ENCODE data around the gene NOX3.
"Not testable (repeated sequence)": the region's sequence is repeated elsewhere in the genome, so short reads cannot be mapped to it uniquely, and the experiment has no call there.

NOX3 gene, protein sequence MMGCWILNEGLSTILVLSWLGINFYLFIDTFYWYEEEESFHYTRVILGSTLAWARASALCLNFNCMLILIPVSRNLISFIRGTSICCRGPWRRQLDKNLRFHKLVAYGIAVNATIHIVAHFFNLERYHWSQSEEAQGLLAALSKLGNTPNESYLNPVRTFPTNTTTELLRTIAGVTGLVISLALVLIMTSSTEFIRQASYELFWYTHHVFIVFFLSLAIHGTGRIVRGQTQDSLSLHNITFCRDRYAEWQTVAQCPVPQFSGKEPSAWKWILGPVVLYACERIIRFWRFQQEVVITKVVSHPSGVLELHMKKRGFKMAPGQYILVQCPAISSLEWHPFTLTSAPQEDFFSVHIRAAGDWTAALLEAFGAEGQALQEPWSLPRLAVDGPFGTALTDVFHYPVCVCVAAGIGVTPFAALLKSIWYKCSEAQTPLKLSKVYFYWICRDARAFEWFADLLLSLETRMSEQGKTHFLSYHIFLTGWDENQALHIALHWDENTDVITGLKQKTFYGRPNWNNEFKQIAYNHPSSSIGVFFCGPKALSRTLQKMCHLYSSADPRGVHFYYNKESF

DNA sequence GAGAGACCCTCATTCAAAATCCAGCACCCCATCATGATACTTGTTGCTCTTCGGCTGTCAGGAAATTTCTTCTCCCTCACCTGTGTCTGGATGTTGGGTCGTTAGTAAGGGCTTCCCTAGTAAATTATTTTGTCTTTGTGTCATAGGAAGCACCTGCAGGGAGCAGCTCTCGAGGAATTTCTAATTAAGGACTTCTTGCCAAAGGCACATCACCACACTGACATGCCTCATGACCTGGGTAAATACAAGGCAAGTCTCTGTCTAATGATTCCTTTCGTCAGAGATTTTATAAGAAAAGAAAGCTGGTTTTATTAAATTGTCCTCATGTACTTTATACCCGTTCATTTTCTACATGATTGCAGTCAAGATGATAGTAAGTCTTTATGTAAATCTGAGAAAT, at the start of gene NOX3:
TSS of gene NOX3 (minus strand) at position 74 of the 400 bp plus-strand sequence. CDS start at position 35, 39 bp downstream.
- no peak for DNase-seq (ENCODE audit: low read depth)

DNA sequence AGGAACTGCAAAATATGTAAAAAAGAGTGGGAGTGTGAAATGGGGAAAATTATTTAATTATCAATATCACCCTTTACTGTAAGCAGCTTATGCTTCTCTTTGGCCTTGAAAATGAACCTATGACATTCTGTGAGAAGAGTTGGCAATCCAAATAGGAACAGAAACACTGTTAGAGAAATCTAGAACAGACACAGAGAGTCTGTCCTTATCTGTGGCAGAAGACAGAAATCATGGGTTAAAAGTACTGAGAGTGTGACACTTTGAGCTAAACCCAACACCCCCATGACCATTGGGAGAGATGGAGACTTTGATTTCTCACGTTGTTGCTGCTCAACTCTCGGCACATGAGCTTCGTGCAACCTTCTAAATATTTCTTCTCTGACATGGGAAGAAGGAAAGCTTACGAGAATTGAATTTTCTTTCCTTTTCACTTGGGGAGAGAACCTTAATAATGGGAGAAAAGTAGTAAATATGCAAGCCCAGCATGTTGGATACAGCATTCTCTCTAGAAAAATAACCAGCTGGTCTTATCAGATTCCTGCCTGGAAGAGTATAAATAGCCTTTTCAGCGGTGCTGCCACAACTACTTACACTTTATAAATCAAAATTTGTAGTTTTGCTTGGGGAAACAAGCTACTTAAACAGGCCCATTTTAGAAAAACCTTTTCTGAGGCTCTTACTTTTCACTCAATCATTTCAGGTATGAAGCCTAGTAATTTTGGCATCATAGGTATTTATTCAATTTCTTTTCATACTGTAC, 49.4 kb upstream of the NOX3 start:
- no peak for DNase-seq (ENCODE audit: low read depth)

DNA sequence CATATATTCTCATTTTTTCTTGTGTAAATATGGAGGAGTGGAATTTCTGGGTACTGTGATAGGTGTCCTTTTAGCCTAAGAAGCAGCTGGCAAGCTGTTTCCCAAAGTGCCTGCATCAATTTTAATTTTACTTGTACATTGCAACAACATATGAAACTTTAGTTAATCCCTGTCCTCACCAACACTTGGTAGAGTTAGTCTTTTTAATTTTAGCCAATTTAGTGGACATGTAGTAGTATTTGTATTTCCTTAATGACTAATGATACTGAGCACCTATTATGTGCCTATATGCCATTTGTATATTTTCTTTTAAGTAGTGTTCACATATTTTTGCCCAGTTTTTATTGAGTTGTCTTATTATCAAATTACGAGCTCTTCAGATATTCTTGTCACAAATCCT, 46.8 kb upstream of the NOX3 start:
- DNase-seq (ENCODE audit: low read depth) = no peak

DNA sequence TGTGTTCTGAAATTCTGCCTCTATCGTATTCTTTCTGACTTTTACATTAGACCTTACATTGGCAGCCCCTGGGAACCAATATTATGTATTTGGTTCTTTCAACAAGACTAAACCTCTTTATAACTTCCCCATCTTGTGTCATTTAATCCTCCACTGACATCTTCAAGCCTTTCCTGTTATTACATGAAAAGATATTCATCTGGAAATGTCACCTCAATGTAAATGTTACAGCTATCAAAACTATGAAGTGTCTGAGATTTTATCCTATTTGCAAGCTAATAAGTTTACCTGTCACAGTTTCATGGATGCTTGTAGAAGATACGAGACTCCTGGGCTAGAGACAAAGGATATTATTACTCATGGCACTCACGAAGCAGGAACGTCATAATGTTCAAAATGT, 43.9 kb upstream of the NOX3 start:
- no peak for DNase-seq (ENCODE audit: low read depth)

DNA sequence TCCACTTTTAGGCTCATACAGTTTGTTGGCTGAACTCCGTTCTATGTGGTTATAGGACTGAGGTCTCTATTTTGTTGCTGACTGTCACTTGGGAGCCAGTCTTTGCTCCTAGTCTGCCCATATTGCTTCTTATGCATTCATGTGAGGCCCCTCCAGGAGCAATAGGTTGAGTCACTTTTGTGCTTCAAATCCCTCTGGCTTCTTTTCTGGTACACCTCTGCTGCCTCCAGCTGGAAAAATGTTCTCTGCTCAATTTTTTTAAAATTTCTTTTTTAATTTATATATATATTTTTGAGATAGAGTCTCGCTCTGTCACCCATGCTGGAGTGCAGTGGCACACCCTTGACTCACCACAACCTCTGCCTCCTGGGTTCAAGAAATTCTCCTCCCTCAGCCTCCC, 42.7 kb upstream of the NOX3 start:
- DNase-seq (ENCODE audit: low read depth) = no peak

DNA sequence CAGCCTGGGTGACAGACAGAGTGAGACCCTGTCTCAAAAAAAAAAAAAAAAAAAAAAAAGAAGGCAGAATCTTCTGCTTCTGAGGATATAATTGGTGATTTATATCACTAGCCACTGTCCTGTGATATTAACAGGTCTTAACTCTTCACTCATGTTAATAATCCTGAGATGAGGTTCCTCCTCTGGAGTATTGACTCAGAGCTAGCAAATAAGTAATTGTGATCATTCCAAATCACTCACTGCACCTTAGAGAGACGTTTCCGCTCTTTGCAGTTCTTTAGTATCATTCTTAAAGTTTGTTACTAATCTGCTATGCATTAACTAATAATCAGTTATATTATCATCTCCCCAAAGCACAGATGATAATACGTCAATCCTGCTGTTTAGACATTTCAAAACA, 41.6 kb upstream of the NOX3 start:
- no peak for DNase-seq (ENCODE audit: low read depth)

DNA sequence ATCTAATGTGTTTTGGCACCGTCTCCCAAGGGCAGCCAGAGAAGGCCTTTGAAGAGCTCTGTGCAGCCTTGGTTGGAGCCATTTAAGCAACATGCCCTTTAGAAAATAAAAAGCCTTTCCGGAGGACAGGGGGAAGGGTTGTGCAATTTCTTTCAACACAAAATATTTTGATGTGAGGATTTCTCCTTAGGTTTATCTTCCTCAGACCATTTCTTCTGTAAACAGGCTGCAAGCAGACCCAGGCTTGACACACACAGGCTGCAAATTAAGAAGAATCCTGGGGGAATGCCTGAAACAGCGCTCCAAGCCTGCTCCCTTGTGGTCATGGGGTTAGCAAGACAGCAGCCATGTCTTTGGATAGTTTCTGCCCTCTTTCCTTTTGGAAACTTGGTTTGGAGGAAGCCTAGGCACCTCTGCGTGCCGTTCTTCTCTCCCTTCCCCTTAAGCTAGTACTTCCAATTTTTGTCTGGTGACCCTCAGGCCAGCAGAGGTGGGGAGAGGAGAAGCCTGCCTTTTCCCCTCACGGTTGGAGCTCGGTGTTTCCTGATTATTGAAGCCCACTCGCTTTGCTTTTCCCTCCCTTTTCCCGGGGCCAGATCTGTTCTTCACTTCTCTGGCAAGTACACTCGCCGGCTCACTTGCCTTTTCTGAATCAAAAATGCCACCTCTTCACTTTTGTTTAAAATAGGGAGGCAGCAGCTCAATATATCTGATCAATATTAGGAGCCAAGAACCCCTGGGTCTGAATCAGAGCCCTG, 39.6 kb upstream of the NOX3 start:
- DNase-seq (ENCODE audit: low read depth) = no peak

DNA sequence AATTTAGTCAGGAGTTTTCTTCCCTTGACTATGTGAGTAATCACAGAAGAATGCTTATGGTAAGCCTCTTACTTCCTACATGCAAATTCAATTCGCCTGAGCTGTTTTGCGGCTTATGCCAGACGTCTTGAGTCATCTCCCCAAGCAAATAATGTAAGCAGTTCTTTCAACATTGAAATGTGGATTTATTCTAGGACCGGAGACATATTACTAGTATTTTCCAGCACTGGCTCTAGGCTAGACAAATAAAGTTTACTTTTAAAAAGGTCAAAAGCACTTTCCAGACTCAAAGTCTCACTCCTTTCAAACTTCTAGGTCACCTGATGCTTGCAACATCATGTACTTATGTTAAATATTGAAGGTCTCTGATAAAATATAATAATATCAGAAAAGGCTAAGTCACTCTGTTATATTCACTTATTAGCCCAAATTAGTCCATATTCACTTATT, 38.1 kb upstream of the NOX3 start:
- DNase-seq (ENCODE audit: low read depth) = no peak

DNA sequence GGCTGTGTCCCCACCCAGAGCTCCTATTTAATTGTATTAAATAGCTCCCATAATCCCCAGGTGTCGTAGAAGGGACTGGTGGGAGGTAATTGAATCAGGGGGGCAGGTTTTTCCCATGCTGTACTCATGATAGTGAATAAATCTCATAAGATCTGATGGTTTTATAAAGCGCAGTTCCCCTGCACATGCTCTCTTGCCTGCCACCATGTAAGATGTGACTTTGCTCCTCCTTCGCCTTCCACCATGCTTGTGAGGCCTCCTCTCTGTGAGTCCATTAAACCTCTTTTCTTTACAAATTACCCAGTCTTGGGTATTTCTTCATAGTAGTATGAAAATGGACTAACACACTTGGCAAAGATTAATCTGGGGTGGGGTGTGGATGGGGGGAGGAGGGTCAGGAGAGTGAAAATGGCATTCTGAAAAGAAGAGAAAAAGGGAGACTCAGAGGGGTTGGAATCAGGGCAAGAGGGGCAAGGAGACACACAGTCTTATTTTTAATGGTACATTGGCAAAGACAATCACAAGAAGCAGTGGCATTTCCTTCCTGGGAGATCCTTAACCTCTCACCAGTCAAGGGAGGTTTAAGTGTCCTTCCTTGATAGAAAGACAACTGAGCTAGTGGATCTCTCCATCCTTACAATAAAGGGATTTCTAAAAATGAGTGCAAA, 37.5 kb upstream of the NOX3 start:
- no peak for DNase-seq (ENCODE audit: low read depth)

DNA sequence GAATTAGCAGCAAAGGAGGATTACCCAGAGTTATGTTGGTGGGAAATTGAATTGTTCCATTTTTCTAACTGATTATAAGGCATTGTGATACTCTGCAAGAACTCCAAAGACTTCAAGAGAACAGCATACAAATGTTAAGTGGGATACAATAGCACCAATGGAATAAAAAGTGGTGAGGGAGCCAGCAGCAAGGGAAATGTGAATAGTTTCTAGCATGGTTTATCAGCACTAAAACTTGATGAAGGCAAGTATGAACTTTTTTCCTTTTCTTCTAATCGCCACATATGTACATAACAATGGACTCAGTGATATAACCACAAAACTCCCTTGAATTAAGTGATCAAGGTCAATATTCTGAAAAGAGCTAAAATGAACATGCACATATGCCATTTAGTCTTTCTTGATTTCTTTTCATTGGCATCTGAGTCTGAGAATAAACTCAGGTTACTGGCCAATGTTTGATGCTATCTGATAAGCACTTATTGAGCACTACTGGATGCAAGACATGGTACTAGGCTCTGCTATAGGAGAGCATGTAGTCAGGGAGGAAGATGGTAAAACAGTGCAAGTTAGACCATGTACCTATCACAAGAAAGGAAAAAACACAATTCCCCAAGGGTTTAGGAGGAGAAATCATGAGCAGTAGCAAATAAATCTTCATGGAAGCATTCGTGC, 36.6 kb upstream of the NOX3 start:
- no peak for DNase-seq (ENCODE audit: low read depth)

DNA sequence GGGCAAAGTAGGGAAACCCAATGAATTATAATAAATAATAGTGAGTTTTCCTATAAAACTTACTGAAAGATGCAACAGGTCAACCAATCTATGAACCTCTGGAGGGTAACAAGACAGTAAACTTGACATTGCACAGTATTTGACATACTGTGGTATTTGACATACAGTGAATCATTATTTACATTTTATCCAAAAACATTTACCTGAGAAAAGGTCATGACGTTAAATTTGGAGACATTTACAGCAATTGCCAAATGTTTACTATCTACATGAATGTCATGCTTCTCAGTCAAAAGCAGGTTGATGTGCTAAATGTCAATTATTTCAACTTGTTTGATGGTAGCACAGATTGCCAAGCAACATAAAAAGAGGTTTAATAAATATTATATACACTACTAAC, 35.8 kb upstream of the NOX3 start:
- DNase-seq (ENCODE audit: low read depth) = no peak

DNA sequence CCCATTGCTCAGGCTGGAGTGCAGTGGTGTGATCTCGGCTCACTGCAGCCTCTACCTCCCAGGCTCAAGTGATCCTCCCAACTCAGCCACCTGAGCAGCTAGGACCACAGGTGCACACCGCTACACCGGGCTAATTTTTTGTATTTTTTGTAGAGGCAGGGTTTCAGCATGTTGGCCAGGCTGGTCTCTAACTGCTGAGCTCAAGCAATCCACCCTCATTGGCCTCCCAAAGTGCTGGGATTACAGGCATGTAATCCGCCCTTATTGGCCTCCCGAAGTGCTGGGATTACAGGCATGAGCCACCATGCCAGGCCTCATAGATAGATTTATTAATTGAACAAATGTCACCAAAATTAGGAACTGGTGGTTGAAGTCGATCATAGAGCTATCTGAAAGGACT, 32.6 kb upstream of the NOX3 start:
- not testable (repeated sequence) for DNase-seq (ENCODE audit: low read depth)

DNA sequence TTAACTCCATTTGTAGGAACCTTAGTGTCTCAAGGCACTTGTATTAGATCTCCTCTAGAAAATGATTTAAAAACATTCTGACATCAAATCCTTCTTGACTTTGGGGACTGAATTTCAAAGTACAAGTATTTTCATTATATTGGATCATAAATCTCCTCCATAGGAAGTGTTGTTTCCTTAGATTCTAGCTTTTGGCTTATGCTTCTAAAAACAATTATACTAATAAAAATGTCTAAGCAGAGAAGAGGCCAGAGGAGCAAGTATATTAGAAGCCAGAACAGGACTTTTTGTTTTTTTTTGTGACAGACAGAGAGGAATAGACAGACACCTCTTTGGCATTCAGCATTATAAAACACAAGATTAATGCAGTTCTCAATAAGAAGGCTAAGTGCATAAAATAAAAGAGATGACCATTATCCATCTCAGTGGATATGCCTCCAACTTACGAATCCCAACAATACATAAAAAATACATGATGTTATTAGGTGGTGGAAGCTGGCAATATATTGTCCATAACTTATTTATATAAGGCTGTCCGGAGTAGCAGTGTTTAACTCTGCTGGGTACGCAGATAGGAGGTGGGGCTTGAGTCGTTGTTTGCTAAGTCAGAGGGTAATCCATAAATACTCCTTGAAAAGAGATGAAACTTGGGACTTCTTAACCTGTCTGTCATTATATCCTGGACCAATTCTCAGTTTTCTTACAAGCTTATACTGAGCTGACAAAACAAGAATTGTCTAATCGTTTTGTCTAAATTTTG, 31.9 kb upstream of the NOX3 start:
- no peak for DNase-seq (ENCODE audit: low read depth)

DNA sequence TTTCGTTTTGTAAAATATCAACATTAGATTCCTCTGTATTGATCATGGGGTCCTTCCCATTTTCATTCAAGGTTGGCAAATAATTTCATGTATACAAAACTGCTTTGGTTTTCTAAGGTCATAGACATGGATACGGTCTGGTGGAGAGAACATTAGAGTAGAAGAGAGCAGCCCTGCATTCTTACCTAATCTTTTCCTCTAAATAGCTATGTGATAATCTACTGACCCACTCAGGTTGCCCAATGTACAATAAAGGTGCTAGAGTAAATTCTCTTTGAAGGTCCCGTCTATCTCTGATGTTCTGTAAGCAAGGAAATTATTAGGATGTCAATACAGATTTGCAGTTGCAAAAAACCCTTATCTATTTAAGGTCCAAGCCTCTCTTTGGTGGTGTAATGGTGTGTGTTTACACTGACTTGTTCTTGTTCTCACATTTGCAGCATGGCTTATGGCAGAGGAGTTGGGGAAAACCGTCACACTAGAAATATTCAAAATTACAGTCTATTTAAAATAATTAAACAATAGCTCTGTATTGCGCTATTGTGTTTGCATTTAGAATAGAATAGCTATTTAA, 31.2 kb upstream of the NOX3 start:
- DNase-seq (ENCODE audit: low read depth) = no peak

DNA sequence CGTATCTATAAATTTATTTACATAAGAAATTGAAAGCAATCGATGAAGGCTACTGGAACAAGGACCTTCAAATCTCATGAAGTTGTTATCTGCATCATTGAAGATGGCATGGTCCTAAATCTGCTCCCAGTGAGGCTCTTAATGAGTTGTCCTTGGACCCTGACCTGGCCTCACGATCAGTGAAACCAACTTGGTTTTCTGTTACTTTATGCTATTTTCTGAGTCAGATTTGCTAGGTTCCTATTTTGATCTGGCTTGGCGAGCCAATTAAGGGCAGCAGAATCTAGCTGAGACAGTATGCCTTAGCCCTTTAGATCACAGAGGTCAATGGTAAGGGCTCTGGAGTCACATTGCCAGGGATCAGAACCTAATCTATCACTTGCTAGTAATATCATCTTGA, 30.1 kb upstream of the NOX3 start:
- no peak for DNase-seq (ENCODE audit: low read depth)

DNA sequence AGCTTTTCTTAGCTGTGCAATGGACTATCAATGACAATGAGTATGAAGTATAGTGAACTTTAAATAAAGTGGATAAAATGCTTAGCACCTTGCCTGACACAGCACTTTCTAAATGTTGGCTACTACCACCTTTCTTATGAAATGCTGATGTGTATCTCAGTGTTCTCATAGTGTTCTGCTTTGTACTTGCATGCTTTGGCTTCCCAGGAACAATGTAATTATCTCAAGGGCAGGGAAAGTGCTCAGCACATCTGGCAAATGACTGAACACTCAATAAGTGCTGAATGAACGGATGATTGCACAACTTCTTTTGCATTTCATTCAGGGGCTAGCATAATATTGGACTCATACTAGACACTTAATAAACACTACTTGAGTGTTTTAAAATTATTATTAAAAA, 28.2 kb upstream of the NOX3 start:
- DNase-seq (ENCODE audit: low read depth) = no peak

DNA sequence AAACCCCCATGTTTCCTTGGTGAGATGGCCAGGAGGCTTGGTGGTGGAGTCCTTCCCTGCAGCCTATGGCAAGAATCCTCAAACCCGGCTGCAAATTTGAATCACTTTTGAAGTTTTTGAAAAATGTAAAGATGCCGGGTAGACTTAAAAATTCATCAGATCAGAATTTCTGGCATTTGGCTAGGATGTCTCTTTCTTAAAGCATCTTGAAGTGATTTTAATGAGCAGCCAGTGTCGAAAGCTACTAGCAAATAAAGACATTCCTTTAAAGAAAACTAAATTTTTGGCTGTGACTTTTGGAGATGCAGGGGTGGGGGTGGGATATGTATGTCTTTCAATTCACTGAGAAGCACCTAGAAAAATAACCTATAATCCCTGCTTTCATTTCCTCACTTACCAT, 25.6 kb upstream of the NOX3 start:
- no peak for DNase-seq (ENCODE audit: low read depth)

DNA sequence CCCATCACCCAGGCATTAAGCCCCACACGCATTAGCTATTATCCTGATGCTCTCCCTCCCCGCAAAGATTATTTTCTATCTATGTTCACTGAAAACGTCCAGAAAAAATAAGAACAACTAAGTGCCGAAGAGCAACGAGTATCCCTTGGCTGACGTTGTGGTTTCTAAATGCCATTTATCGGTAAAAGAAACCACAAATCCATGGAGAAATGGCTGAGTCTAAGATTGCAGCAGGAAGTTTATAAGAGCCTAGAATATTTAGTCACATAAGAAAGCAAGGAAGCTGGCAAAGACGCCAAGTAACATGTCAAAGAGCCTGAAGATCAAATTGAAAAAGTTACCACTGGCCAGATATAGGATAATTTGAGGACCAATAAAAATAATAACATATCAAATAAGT, 18.1 kb upstream of the NOX3 start:
- no peak for DNase-seq (ENCODE audit: low read depth)

DNA sequence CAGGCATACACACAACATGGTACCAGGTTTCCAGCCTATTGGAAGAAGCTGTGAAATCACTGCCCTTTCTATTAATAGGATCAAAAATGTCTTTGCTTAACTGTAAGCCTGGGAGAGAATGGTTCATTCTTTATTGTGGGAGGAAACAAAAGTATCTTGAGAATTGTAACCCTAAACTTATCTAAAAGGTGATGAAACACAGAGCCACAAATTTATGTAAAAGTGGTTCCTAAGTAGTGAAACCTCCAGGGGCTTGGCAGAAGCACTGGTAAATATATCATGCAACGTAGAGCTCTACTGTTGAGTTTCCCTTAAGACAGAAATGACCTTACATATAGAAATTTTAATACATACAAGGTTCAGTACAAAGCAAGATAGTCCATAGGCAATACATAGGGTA, 17.2 kb upstream of the NOX3 start:
- DNase-seq (ENCODE audit: low read depth) = no peak

DNA sequence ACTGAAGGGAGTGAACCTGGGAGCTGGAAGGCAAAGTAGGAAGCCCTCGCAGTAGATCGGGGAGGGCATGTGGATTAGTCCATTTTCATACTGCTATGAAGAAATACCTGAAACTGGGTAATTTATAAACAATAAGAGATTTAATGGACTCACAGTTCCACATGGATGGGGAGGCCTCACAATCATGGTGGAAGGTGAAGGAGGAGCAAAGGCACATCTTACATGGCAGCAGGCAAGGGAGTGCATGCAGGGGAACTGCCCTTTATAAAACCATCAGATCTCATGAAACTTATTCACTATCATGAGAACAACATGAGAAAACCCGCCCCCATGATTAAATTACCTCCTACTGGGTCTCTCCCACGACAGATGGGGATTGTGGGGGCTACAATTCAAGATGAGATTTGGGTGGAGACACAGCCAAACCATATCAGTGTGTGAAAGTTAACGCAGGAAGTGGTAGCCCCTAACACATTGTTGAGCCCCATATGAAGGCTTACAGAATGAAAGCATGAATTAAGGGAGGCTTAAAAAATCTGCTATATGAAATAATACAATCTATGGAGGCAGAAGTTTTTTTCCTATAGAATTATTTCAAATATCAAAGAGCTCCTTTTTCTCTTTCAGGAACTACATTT, 15.5 kb upstream of the NOX3 start:
- DNase-seq (ENCODE audit: low read depth) = not testable (repeated sequence)

Data from activated T-helper 1 cell treated with Interleukin-2 at 50 U/mL for 16 hours (primary cell).